MCF 10A (cell line): ENCODE results near the gene KIF1B. TPM values are rescaled to one million over a fixed set of nuclear protein-coding genes. Genes with fewer than 3 reads are reported as not detected.
"Not testable (repeated sequence)": the region's sequence is repeated elsewhere in the genome, so short reads cannot be mapped to it uniquely, and the experiment has no call there.

ENCODE experiments used
- BruUV-seq: library from RNA; stranded (reverse); fragments of 400-500 nt; replicated peaks from 2 replicates; lab custom pipeline; 2021; lab: Mats Ljungman, UMichigan
- CTCF ChIA-PET: fragments of 300-600 bp; sonication (Branson Sonifier 250); formaldehyde crosslinking; extraction: SDS; loops from one replicate; lab custom pipeline; 2021; ENCODE audit warnings: antibody characterized with exemption, inconsistent platforms; lab: Yijun Ruan, JAX
- POLR2A ChIA-PET: fragments of 300-600, 350-650 bp; sonication (Branson Sonifier 250); formaldehyde crosslinking; extraction: SDS; loops from one replicate; lab custom pipeline; 2020; ENCODE audit warnings: antibody characterized with exemption, inconsistent platforms; lab: Yijun Ruan, JAX
- DNase-seq: peaks from one replicate; pipeline ENCODE4 v3.0.0-alpha.2; 2018; ENCODE audit not compliant: unreplicated experiment
- H3K27ac Mint-ChIP-seq: one replicate; pipeline ENCODE4 v1.8.0; 2022; ENCODE audit warnings: mild to moderate bottlenecking, low read depth, mixed read lengths; ENCODE audit not compliant: unreplicated experiment
- H3K27me3 Mint-ChIP-seq: one replicate; pipeline ENCODE4 v1.8.0; 2022; ENCODE audit warnings: mixed read lengths; ENCODE audit not compliant: insufficient read depth, unreplicated experiment
- H3K36me3 Mint-ChIP-seq: one replicate; pipeline ENCODE4 v1.8.0; 2022; ENCODE audit warnings: mild to moderate bottlenecking, moderate library complexity, mixed read lengths; ENCODE audit not compliant: insufficient read depth, unreplicated experiment
- H3K4me1 Mint-ChIP-seq: one replicate; pipeline ENCODE4 v1.8.0; 2022; ENCODE audit warnings: mixed read lengths; ENCODE audit not compliant: insufficient read depth, unreplicated experiment
- H3K4me3 Mint-ChIP-seq: one replicate; pipeline ENCODE4 v1.8.0; 2022; ENCODE audit warnings: mild to moderate bottlenecking, moderate library complexity, mixed read lengths; ENCODE audit not compliant: unreplicated experiment
- H3K9me3 Mint-ChIP-seq: one replicate; pipeline ENCODE4 v1.8.0; 2022; ENCODE audit warnings: mixed read lengths; ENCODE audit not compliant: unreplicated experiment
- CTCF ChIP-seq: fragments of 200-600 bp; IDR thresholded peaks from one replicate; pipeline ENCODE4 v1.8.0; 2022; ENCODE audit warnings: antibody characterized with exemption, mild to moderate bottlenecking; ENCODE audit not compliant: unreplicated experiment
- intact Hi-C: fragments of 100-400 bp; cut with micrococcal nuclease; formaldehyde crosslinking; loops from 2 replicates; pipeline ENCODE4 v1.14.1; 2022
- total RNA-seq: library from RNA; stranded (reverse); gene quantifications from 2 replicates; pipeline ENCODE4 v1.2.3, GENCODE V29; 2022

KIF1B gene
- total RNA-seq, 1 experiment from 2014 or later, result 35.9 TPM

- peak; percentile 61 for TF ChIP-seq CTCF
- ChIA-PET CTCF (interaction anchor here (0.6 to 2.9 kb wide), 25 partner anchors 8 to 526 kb away, joined by 3 to 28 read pairs (median 4); partner anchors contain the start of gene CENPS), POLR2A (interaction anchor here (1.1 to 2.1 kb wide), 3 partner anchors 10 to 22 kb away, joined by 4 to 14 read pairs (median 10); partner anchors contain the start of gene PGD)
- TSS peak; percentile 80 for BruUV-seq
- peak; percentile 81 for DNase-seq
- H3K36me3 Mint-ChIP-seq, result peaks cover 50% of the 10 kb centered on the region
- H3K4me3 Mint-ChIP-seq, H3K9me3 Mint-ChIP-seq, H3K27ac Mint-ChIP-seq, H3K27me3 Mint-ChIP-seq, H3K4me1 Mint-ChIP-seq: not testable (repeated sequence)
- intact Hi-C loops, result loop anchor here (1.0 to 2.0 kb wide), 2 partner anchors 51 to 117 kb away; no protein-coding TSS in a partner anchor
Measured at GRCh38 chr1:10377365-10378029, 167.1 kb downstream of the KIF1B start.

- peaks cover 52% of the 10 kb centered on the region for H3K36me3 Mint-ChIP-seq
- ChIA-PET POLR2A (interaction anchor here (0.6 to 2.1 kb wide), 3 partner anchors 9 to 21 kb away, joined by 3 to 14 read pairs (median 10); partner anchors contain the start of gene PGD), CTCF (interaction anchor here (0.6 to 2.9 kb wide), 16 partner anchors 9 to 131 kb away, joined by 3 to 28 read pairs (median 4); partner anchors contain the start of gene CENPS)
- no peaks in the 10 kb centered on the region for H3K27me3 Mint-ChIP-seq
- BruUV-seq, result no TSS peak
- DNase-seq, result no peak
- intact Hi-C loops, result no loop called here
- H3K9me3 Mint-ChIP-seq, result no peaks in the 10 kb centered on the region
- TF ChIP-seq CTCF, result no peak
- peaks cover 5% of the 10 kb centered on the region for H3K4me1 Mint-ChIP-seq
- H3K27ac Mint-ChIP-seq, result no peak overlapping the region
- H3K4me3 Mint-ChIP-seq, result no peak overlapping the region
Measured at GRCh38 chr1:10378081-10378841, 167.9 kb downstream of the KIF1B start.

- intact Hi-C loops, result no loop called here
- Mint-ChIP-seq H3K27me3 (no peaks in the 10 kb centered on the region), H3K36me3 (peaks cover 47% of the 10 kb centered on the region), H3K4me3 (no peak overlapping the region), H3K4me1 (peaks cover 3% of the 10 kb centered on the region), H3K27ac (no peak overlapping the region), H3K9me3 (no peaks in the 10 kb centered on the region)
- DNase-seq, result no peak
- CTCF ChIA-PET, result interaction anchor here (2.3 to 2.9 kb wide), 2 partner anchors 9 to 50 kb away, joined by 15 to 28 read pairs; partner anchors contain the start of gene CENPS
- no peak for TF ChIP-seq CTCF
- POLR2A ChIA-PET, result interaction anchor here (0.7 to 2.1 kb wide), 2 partner anchors 20 kb away, joined by 3 to 14 read pairs; partner anchors contain the start of gene PGD
- BruUV-seq, result no TSS peak
Measured at GRCh38 chr1:10379101-10379620, 168.8 kb downstream of the KIF1B start.
